HG02970 (cell line): ENCODE data around the gene GRIA2.

ENCODE experiments used
- ATAC-seq: cut with Tn5 transposase; IDR thresholded peaks from one replicate; pipeline ENCODE4 v1.9.1; 2021; ENCODE audit warnings: mild to moderate bottlenecking, moderate library complexity, moderate number of reproducible peaks; ENCODE audit not compliant: unreplicated experiment, low FRiP score

GRIA2 gene

GRCh38 chr4:157358439-157358838 lies 137.9 kb downstream of the GRIA2 start:
- no peak for ATAC-seq

GRCh38 chr4:157358851-157359250 lies 138.3 kb downstream of the GRIA2 start:
- ATAC-seq, result no peak

GRCh38 chr4:157363360-157363759 lies 142.8 kb downstream of the GRIA2 start:
- no peak for ATAC-seq

GRCh38 chr4:157372154-157372553 lies 151.6 kb downstream of the GRIA2 start:
- ATAC-seq, result no peak

GRCh38 chr4:157372567-157372966 lies 152.0 kb downstream of the GRIA2 start:
- no peak for ATAC-seq

- ATAC-seq, result no peak
Measured at GRCh38 chr4:157389741-157390140, 169.2 kb downstream of the GRIA2 start.

- no peak for ATAC-seq
Measured at GRCh38 chr4:157405070-157405469, 184.5 kb downstream of the GRIA2 start.
